Measurements from ENCODE around the gene NFILZ. TPM values are rescaled to one million over a fixed set of nuclear protein-coding genes. Genes with fewer than 3 reads are reported as not detected.

NFILZ gene
- total RNA-seq, 1 experiment from 2014 or later, result not detected

- TF ChIP-seq CTCF (IDR thresholded peaks at IDR 0.05; ENCODE audit: unreplicated experiment), result peak; percentile 46
- H3K27me3 Mint-ChIP-seq (ENCODE audit: unreplicated experiment), result peaks cover 12% of the 10 kb centered on the region
- no peaks in the 10 kb centered on the region for H3K9me3 Mint-ChIP-seq (ENCODE audit: low read depth, unreplicated experiment)
- no peaks in the 10 kb centered on the region for H3K4me1 Mint-ChIP-seq (ENCODE audit: low read depth, unreplicated experiment)
- no TSS peak for BruUV-seq (replicated peaks)
- H3K36me3 Mint-ChIP-seq (ENCODE audit: insufficient read depth, unreplicated experiment), result no peaks in the 10 kb centered on the region
- peak; percentile 67 for DNase-seq
- H3K27ac Mint-ChIP-seq (ENCODE audit: unreplicated experiment), result no peak overlapping the region
- intact Hi-C loops (cut with micrococcal nuclease; ENCODE audit: unreplicated experiment), result loop anchor here (10.0 kb wide), 1 partner anchor 59 kb away; no protein-coding TSS in a partner anchor
- CTCF ChIA-PET, result no interaction called here
- H3K4me3 Mint-ChIP-seq (ENCODE audit: low read depth, unreplicated experiment), result no peak overlapping the region
Measured at GRCh38 chr19:8585894-8586750, 44.3 kb upstream of the NFILZ start.

- Mint-ChIP-seq H3K4me3 (ENCODE audit: low read depth, unreplicated experiment) (no peak overlapping the region), H3K27me3 (ENCODE audit: unreplicated experiment) (peaks cover 21% of the 10 kb centered on the region), H3K4me1 (ENCODE audit: low read depth, unreplicated experiment) (no peaks in the 10 kb centered on the region), H3K9me3 (ENCODE audit: low read depth, unreplicated experiment) (peaks cover 3% of the 10 kb centered on the region), H3K27ac (ENCODE audit: unreplicated experiment) (no peak overlapping the region), H3K36me3 (ENCODE audit: insufficient read depth, unreplicated experiment) (no peaks in the 10 kb centered on the region)
- intact Hi-C loops (cut with micrococcal nuclease; ENCODE audit: unreplicated experiment), result loop anchor here (10.0 kb wide), 1 partner anchor 56 kb away; no protein-coding TSS in a partner anchor
- DNase-seq, result no peak
- no peak for TF ChIP-seq CTCF (IDR thresholded peaks at IDR 0.05; ENCODE audit: unreplicated experiment)
- CTCF ChIA-PET, result no interaction called here
- BruUV-seq (replicated peaks), result no TSS peak
Measured at GRCh38 chr19:8589177-8589714, 41.2 kb upstream of the NFILZ start.

GRCh38 chr19:8592231-8593009, 38.0 kb upstream of the NFILZ start:
- TF ChIP-seq CTCF (IDR thresholded peaks at IDR 0.05; ENCODE audit: unreplicated experiment), result no peak
- no peaks in the 10 kb centered on the region for H3K36me3 Mint-ChIP-seq (ENCODE audit: insufficient read depth, unreplicated experiment)
- intact Hi-C loops (cut with micrococcal nuclease; ENCODE audit: unreplicated experiment), result no loop called here
- no TSS peak for BruUV-seq (replicated peaks)
- H3K9me3 Mint-ChIP-seq (ENCODE audit: low read depth, unreplicated experiment), result peaks cover 3% of the 10 kb centered on the region
- peaks cover 51% of the 10 kb centered on the region for H3K27me3 Mint-ChIP-seq (ENCODE audit: unreplicated experiment)
- CTCF ChIA-PET, result no interaction called here
- H3K27ac Mint-ChIP-seq (ENCODE audit: unreplicated experiment), result no peak overlapping the region
- no peak overlapping the region for H3K4me3 Mint-ChIP-seq (ENCODE audit: low read depth, unreplicated experiment)
- DNase-seq, result no peak
- H3K4me1 Mint-ChIP-seq (ENCODE audit: low read depth, unreplicated experiment), result no peaks in the 10 kb centered on the region

GRCh38 chr19:8593931-8594330, 36.5 kb upstream of the NFILZ start:
- Mint-ChIP-seq H3K4me1 (ENCODE audit: low read depth, unreplicated experiment) (no peaks in the 10 kb centered on the region), H3K27ac (ENCODE audit: unreplicated experiment) (no peak overlapping the region), H3K36me3 (ENCODE audit: insufficient read depth, unreplicated experiment) (no peaks in the 10 kb centered on the region), H3K27me3 (ENCODE audit: unreplicated experiment) (peaks cover 41% of the 10 kb centered on the region), H3K9me3 (ENCODE audit: low read depth, unreplicated experiment) (peaks cover 3% of the 10 kb centered on the region), H3K4me3 (ENCODE audit: low read depth, unreplicated experiment) (no peak overlapping the region)
- no TSS peak for BruUV-seq (replicated peaks)
- DNase-seq, result no peak
- no peak for TF ChIP-seq CTCF (IDR thresholded peaks at IDR 0.05; ENCODE audit: unreplicated experiment)
- intact Hi-C loops (cut with micrococcal nuclease; ENCODE audit: unreplicated experiment), result no loop called here
- CTCF ChIA-PET, result no interaction called here

Data from Calu3 (cell line).